HG03565 (cell line): ENCODE results near the gene SAMM50.

Experiments
- ATAC-seq: cut with Tn5 transposase; IDR thresholded peaks from one replicate; pipeline ENCODE4 v1.9.1; 2021; ENCODE audit warnings: mild to moderate bottlenecking, moderate library complexity; ENCODE audit not compliant: unreplicated experiment

Gene SAMM50

GRCh38 chr22:43976861-43977795, 21.9 kb downstream of the SAMM50 start:
- no peak for ATAC-seq

- no peak for ATAC-seq
Observed at GRCh38 chr22:43978558-43978957, 23.3 kb downstream of the SAMM50 start.

- ATAC-seq, result no peak
Observed at GRCh38 chr22:43980579-43980978, 25.3 kb downstream of the SAMM50 start.

DNA sequence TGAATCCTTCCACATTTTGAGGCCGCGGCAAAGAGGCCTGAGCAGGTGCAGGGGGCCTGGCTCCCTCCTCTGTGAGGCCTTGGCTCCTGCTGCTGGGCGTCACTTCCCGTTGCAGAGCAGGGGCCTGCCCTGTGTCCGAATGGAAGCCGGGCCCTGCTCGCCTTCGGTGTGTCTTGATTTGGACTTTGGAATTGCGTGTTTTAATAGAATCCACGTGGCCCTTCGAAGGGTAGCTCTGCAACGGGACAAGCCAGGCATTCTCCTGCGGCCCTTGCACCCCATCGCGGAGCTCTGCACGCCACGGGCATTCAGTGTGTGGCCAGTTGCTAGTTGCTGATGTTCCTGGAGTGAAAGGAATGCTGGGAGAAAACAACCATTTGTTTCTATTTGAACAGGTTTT, 25.8 kb downstream of the SAMM50 start:
- no peak for ATAC-seq

DNA sequence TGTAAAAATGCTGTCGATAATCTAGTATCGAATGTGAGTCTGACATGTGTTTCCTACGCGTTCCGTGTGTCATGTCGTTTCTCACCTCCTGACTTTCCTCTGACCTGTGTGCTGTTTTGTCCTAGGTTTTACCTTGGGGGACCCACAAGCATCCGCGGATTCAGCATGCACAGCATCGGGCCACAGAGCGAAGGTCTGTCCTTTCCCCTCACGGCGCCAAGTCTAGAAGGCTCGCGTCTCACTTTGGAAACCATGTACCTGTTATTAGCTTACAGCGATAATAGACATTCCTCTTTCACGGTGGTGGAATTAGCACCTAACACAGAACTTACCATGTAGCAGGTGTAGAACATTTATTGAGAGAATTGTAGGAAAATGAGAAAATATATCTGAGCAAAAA, 28.6 kb downstream of the SAMM50 start:
- ATAC-seq, result no peak

- ATAC-seq, result no peak
Observed at GRCh38 chr22:43985532-43985931, 30.3 kb downstream of the SAMM50 start.

DNA sequence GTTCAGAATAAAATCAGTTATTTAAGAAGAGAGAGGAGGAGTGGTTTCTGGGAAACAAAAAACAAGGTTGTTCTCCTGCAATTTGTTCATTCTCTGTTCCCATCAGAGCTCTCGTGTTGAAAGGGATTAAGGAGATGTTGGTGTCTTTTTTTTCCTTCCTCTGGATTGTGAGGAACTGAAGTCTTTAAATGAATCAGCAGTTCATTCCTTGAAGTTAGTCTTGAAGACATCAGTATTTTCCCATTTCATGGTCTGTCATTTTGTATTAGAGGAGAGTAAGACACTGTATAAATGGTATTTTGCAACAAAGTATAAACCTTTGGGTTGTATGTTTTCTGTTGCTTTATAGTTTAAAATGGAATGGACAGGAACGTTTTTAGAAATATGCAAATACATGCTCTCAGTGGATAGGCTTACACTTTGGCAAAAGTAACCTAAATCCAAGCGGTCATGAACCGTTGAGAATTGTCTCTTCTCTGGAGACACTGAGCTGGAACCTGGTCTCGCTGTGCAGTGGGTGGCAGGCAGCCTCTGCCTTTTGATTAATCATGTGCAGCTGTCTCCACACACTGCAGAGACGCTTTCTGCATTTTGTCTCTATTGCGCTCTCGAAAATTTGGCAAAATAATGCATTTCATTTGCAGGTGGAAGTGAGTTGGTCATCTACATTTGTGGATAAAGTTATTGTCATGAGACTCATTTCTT, 33.0 kb downstream of the SAMM50 start:
- ATAC-seq, result no peak

- ATAC-seq, result no peak
Observed at GRCh38 chr22:43988960-43989359, 33.7 kb downstream of the SAMM50 start.

- ATAC-seq, result no peak
Observed at GRCh38 chr22:43990044-43990443, 34.8 kb downstream of the SAMM50 start.

GRCh38 chr22:43991316-43992020, 36.2 kb downstream of the SAMM50 start:
- no peak for ATAC-seq

DNA sequence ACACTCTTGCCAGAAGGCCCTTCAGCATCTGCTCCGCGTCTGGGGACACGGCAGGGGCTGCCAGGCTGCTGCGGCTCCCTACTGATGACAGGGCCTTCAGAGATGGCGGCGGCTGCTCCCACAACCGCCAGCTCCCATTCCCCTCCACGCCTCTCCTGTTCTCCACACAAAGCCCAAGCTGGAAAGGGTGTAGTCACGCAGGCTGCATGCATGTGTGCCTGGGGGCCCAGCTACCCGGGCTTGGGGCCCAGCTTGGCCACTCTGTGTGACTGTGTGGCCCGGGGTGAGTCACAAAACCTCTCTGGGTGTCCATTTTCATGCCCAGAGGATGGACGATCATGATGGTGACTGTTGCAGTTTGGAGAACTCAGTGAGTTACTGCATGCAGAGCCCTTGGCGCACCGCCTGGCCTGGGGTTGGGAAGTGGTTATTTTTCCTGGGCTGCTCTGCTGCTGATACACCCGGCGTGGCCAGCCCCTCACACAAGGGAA, 37.1 kb downstream of the SAMM50 start:
- no peak for ATAC-seq

DNA sequence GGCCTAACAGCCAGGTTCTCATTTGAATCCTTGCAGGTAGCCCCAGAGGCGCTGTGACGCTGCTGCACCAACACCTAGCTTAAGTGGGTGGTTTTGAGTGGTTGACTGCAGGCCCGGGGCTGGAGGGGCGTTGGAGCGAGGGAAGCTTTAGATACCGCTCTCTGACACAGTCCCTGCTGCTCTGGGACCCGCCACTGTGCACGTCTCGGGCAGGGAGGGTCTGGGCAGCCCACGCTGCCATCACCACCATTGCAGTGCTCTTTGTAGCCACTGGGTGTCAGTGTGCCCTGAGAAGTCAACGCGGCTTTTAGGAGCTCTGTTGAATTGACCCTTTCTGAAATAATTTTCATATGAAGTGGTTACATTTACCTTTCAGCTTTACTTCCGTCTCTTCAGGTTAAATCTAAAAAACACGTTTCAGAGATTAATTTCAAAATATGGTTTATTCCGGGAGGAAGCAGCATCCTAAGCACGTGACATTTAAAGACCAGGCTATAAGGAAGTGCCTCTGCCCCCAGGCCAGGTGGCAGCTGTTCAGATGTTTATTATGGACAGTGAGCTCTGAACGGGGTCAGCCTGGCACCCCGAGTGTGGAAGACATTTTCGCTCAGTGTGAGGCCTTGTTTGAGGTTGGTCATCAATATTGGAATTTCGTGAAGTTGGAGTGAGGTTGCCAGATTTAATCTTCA, 38.0 kb downstream of the SAMM50 start:
- no peak for ATAC-seq

- ATAC-seq, result no peak
Observed at GRCh38 chr22:43994006-43994405, 38.8 kb downstream of the SAMM50 start.

GRCh38 chr22:43994416-43994815, 39.2 kb downstream of the SAMM50 start:
- no peak for ATAC-seq

DNA sequence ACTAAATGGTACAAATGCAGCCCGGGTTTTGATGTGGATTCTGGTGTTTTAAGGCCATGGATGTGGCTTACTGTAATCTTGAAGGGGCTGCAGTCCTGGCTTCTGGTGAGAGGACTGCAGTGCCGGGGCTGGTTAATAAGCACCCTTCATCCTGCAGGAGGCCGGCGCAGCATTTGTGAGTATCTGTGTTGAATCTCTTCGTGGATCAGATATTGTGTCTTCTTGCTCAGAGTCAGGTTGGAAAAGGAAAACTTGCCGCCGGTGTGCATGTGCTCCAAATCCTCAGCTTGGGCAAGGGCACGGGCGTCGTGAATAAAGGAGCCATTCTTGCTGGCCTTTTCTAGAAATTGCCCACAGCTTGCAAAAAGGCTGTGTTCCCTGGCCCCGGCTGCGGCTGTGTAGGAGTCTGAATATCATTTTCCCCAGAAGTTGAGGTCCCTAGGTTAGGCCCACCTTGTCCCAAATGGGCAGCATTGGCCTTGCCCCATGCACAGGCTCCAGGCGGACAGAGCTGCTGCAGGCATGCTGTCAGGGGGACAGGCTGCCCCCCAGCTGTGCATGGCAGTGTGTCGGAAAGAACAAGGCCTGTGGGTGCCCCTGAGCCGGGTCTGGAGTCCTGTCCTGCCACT, 39.9 kb downstream of the SAMM50 start:
- no peak for ATAC-seq

- no peak for ATAC-seq
Observed at GRCh38 chr22:43995798-43996169, 40.5 kb downstream of the SAMM50 start.

DNA sequence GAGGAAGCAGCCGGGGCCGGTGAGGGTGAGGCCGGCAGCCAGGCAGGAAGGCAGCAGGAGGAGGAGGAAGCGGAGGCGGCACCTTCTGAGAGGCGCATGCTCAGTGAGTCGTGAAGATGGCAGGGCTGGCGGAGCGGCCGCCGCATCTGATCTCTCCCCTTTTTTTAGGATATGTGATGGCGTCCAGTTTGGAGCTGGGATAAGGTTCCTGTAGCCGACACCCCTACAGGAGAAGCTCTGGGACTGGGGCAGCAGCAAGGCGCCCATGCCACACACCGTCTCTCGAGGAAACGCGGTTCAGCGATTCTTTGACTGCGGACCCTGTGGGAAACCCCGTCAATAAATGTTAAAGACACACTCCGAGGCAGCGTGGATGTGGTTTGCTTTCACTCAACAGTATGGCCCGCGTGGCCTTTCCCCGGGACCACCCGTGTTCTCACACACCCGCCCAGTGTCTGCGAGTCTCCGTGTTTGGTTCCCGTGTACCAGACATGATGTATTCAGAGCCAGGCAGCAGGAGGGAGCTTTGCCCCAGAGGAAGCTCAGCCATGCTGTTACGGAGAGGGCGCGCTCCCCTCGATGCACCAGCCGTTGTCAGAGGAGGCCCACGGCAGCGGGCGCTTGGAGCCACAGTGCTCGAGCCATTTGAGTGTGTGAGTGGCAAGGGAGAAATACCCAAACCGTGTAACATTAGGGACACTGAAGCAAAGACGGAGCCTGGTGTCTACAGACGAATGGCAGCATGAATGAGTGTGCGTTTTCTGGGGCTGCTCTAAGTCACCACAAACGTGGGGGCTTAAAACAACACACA, 41.1 kb downstream of the SAMM50 start:
- ATAC-seq, result no peak

DNA sequence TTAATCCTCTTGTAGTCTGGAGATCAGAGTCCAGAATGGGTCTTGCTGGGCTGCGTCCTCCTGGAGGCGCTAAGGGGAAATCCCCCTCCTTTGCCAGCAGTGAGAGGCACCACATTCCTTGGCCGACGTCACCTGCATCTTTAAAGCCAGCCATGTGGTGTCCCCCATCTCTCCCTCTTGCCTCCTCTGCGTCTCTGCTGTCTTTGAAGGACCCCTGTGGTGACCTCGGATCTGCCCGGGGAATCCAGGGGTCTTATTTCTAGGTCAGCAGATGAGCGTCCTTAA, 41.7 kb downstream of the SAMM50 start:
- no peak for ATAC-seq

DNA sequence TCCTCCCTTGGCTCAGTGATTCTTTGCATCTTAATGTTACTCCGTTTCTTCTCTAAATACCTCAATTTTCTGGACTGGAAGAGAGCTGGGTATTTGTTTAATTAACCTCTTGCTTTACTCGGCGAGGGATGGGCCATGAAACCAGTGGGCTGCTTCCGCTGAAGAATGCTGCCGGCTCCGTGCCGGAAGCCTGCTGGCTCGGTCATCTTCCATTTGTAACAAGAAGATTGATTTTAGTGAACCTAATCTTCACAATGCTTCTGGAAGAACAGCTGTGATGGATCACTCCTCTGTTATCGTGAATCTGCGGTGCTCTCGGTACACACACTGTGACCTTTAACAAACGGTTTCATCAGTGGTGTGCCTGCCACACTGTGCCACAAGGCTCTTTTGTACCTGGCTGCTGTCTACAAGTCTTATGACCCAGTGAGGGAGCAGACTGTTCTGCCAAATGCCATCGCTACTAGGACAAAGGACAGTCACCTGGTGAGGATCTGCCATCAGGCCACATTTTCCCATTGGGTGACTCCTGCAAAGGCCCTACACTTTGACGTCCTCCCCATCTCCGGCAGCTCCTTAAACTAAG, 43.5 kb downstream of the SAMM50 start:
- no peak for ATAC-seq
